WTC11 (cell line): ENCODE results near the gene DEPDC5. TPM values are rescaled to one million over a fixed set of nuclear protein-coding genes. Genes with fewer than 3 reads are reported as not detected.
"Not testable (repeated sequence)": the region's sequence is repeated elsewhere in the genome, so short reads cannot be mapped to it uniquely, and the experiment has no call there.

ENCODE experiments used
- ATAC-seq: fragments of 200-7000 bp; cut with Tn5 transposase; 2 replicates; pipeline ENCODE4 v1.10.0; 2021; ENCODE audit warnings: mild to moderate bottlenecking, moderate library complexity
- CTCF ChIA-PET: fragments of 300-600 bp; sonication (Branson Sonifier 250); formaldehyde crosslinking; loops from one replicate; lab custom pipeline; 2021; ENCODE audit warnings: antibody characterized with exemption; lab: Charles Lee
- POLR2A ChIA-PET: fragments of 350-600 bp; sonication (Branson Sonifier 250); formaldehyde crosslinking; loops from one replicate; lab custom pipeline; 2021; ENCODE audit warnings: antibody characterized with exemption; lab: Charles Lee
- DNase-seq: peaks from one replicate; pipeline ENCODE4 v3.0.0; 2021; ENCODE audit warnings: low spot score
- H3K27ac Mint-ChIP-seq: 2 replicates; pipeline ENCODE4 v1.8.0; 2021; ENCODE audit warnings: mixed read lengths
- H3K27me3 Mint-ChIP-seq: 2 replicates; pipeline ENCODE4 v1.8.0; 2021; ENCODE audit warnings: low read depth, mild to moderate bottlenecking, moderate library complexity, mixed read lengths
- H3K36me3 Mint-ChIP-seq: 2 replicates; pipeline ENCODE4 v1.8.0; 2021; ENCODE audit warnings: mixed read lengths
- H3K4me1 Mint-ChIP-seq: 2 replicates; pipeline ENCODE4 v1.8.0; 2022; ENCODE audit warnings: mixed read lengths
- H3K4me3 Mint-ChIP-seq: 2 replicates; pipeline ENCODE4 v1.8.0; 2021; ENCODE audit warnings: mild to moderate bottlenecking, moderate library complexity, mixed read lengths
- H3K9me3 Mint-ChIP-seq: 2 replicates; pipeline ENCODE4 v1.8.0; 2021; ENCODE audit warnings: mixed read lengths
- AR ChIP-seq: fragments of 250-450 bp; sonication (Bioruptor Pico); IDR thresholded peaks from 2 replicates; pipeline ENCODE4 v1.9.0; 2021; ENCODE audit warnings: mild to moderate bottlenecking
- ELF4 ChIP-seq: sonication (generic); formaldehyde crosslinking; IDR thresholded peaks from 2 replicates; pipeline ENCODE4 v1.8.1; 2022; ENCODE audit warnings: low read depth, mild to moderate bottlenecking, moderate library complexity, missing genetic modification reagents
- GABPB1 ChIP-seq: sonication (generic); formaldehyde crosslinking; IDR thresholded peaks from 2 replicates; pipeline ENCODE4 v1.8.1; 2023; ENCODE audit warnings: mild to moderate bottlenecking, missing genetic modification reagents
- IRF2 ChIP-seq: sonication (generic); formaldehyde crosslinking; IDR thresholded peaks from 2 replicates; pipeline ENCODE4 v1.8.0; 2022; ENCODE audit warnings: low read depth, missing genetic modification reagents, borderline replicate concordance
- JUN ChIP-seq: sonication (generic); formaldehyde crosslinking; IDR thresholded peaks from 2 replicates; pipeline ENCODE4 v1.8.0; 2023; ENCODE audit warnings: mild to moderate bottlenecking, missing genetic modification reagents
- KAT7 ChIP-seq: sonication (generic); formaldehyde crosslinking; IDR thresholded peaks from 2 replicates; pipeline ENCODE4 v1.8.1; 2023; ENCODE audit warnings: missing genetic modification reagents, mild to moderate bottlenecking, borderline replicate concordance
- NR2C2 ChIP-seq: sonication (generic); formaldehyde crosslinking; IDR thresholded peaks from 2 replicates; pipeline ENCODE4 v1.8.0; 2022; ENCODE audit warnings: mild to moderate bottlenecking, missing genetic modification reagents
- NR3C1 ChIP-seq: sonication (generic); formaldehyde crosslinking; conservative IDR thresholded peaks from 2 replicates; pipeline ENCODE4 v1.8.1; 2023; ENCODE audit warnings: low read depth, mild to moderate bottlenecking, missing genetic modification reagents
- STAT6 ChIP-seq: sonication (generic); formaldehyde crosslinking; conservative IDR thresholded peaks from 2 replicates; pipeline ENCODE4 v1.8.1; 2023; ENCODE audit warnings: mild to moderate bottlenecking, low read depth, missing genetic modification reagents, moderate library complexity
- total RNA-seq: library from RNA; stranded (reverse); gene quantifications from 3 replicates; pipeline ENCODE4 v1.2.3, GENCODE V29; 2021
- TF ChIP-seq, protein P1 (sequence below): sonication (generic); formaldehyde crosslinking; IDR thresholded peaks from 2 replicates; pipeline ENCODE4 v1.8.1; 2023; ENCODE audit warnings: mild to moderate bottlenecking, missing genetic modification reagents, moderate library complexity
- TF ChIP-seq, protein P2 (sequence below): sonication (generic); formaldehyde crosslinking; IDR thresholded peaks from 2 replicates; pipeline ENCODE4 v1.8.0; 2022; ENCODE audit warnings: mild to moderate bottlenecking, missing genetic modification reagents
- TF ChIP-seq, protein P3 (sequence below): sonication (generic); formaldehyde crosslinking; IDR thresholded peaks from 2 replicates; pipeline ENCODE4 v1.8.0; 2022; ENCODE audit warnings: mild to moderate bottlenecking, missing genetic modification reagents

The DEPDC5 gene
- total RNA-seq, 1 experiment from 2014 or later: 40.5 TPM

- H3K27me3 Mint-ChIP-seq: no peaks in the 10 kb centered on the region
- ATAC-seq: no peak
- H3K4me3 Mint-ChIP-seq: peak overlapping the region; percentile 81
- DNase-seq: no peak
- TF ChIP-seq, protein P1, sequence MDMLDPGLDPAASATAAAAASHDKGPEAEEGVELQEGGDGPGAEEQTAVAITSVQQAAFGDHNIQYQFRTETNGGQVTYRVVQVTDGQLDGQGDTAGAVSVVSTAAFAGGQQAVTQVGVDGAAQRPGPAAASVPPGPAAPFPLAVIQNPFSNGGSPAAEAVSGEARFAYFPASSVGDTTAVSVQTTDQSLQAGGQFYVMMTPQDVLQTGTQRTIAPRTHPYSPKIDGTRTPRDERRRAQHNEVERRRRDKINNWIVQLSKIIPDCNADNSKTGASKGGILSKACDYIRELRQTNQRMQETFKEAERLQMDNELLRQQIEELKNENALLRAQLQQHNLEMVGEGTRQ: no peak
- peak; percentile 59; the same call in 1 of the 2 replicates for TF ChIP-seq GABPB1 (CRISPR knock-in tag)
- no peak for TF ChIP-seq ELF4 (CRISPR knock-in tag)
- no peak for TF ChIP-seq IRF2
- TF ChIP-seq, protein P2, sequence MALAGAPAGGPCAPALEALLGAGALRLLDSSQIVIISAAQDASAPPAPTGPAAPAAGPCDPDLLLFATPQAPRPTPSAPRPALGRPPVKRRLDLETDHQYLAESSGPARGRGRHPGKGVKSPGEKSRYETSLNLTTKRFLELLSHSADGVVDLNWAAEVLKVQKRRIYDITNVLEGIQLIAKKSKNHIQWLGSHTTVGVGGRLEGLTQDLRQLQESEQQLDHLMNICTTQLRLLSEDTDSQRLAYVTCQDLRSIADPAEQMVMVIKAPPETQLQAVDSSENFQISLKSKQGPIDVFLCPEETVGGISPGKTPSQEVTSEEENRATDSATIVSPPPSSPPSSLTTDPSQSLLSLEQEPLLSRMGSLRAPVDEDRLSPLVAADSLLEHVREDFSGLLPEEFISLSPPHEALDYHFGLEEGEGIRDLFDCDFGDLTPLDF (CRISPR knock-in tag): no peak
- H3K4me1 Mint-ChIP-seq: peaks cover 29% of the 10 kb centered on the region
- H3K9me3 Mint-ChIP-seq: no peaks in the 10 kb centered on the region
- peaks cover 15% of the 10 kb centered on the region for H3K36me3 Mint-ChIP-seq
- peak overlapping the region; percentile 91 for H3K27ac Mint-ChIP-seq
- CTCF ChIA-PET: interaction anchor here (1.0 to 1.7 kb wide), 3 partner anchors 27 to 216 kb away, joined by 3 to 7 read pairs (median 7); no protein-coding TSS in a partner anchor
- POLR2A ChIA-PET: no interaction called here
Observed at GRCh38 chr22:31754813-31755212, 994 bp downstream of the DEPDC5 start.

DNA sequence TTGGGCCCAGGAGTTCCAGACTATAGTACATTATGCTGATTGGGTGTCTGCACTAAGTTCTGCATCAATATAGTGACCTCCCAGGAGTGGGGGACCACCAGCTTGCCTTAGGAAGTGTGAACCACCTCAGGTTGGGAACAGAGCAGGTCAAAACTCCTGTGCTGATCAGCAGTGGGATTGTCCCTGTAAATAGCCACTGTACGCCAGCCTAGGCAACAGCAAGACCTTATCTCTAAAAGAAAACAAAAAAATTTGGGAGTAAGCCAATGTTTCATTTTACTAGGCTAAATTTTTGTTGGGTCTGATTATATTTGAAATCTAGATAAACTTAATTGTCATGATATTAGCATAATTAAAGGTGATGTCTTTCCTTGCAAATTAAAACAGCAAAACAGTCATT is 3.4 kb downstream of the DEPDC5 start:
- TF ChIP-seq JUN (no peak), NR2C2 (CRISPR knock-in tag) (no peak), KAT7 (no peak), STAT6 (CRISPR knock-in tag) (no peak), AR (CRISPR knock-in tag) (no peak), NR3C1 (no peak)
- TF ChIP-seq, protein P3, sequence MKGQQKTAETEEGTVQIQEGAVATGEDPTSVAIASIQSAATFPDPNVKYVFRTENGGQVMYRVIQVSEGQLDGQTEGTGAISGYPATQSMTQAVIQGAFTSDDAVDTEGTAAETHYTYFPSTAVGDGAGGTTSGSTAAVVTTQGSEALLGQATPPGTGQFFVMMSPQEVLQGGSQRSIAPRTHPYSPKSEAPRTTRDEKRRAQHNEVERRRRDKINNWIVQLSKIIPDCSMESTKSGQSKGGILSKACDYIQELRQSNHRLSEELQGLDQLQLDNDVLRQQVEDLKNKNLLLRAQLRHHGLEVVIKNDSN (CRISPR knock-in tag): no peak
- Mint-ChIP-seq H3K4me1 (peaks cover 18% of the 10 kb centered on the region), H3K9me3 (no peaks in the 10 kb centered on the region), H3K27ac (no peak overlapping the region), H3K36me3 (peaks cover 30% of the 10 kb centered on the region), H3K4me3 (no peak overlapping the region), H3K27me3 (no peaks in the 10 kb centered on the region)
- no peak for ATAC-seq
- no peak for DNase-seq
- ChIA-PET CTCF (no interaction called here), POLR2A (no interaction called here)

GRCh38 chr22:31758860-31759259 is 5.0 kb downstream of the DEPDC5 start:
- H3K27me3 Mint-ChIP-seq, POLR2A ChIA-PET, H3K27ac Mint-ChIP-seq, H3K9me3 Mint-ChIP-seq, H3K4me3 Mint-ChIP-seq, ATAC-seq, DNase-seq: not testable (repeated sequence)
- CTCF ChIA-PET: interaction anchor here (0.6 kb wide), 1 partner anchor 211 kb away, joined by 3 read pairs; no protein-coding TSS in a partner anchor
- H3K36me3 Mint-ChIP-seq: peaks cover 30% of the 10 kb centered on the region
- peaks cover 12% of the 10 kb centered on the region for H3K4me1 Mint-ChIP-seq
